HL-60 (cell line): ENCODE measurements around the gene DCBLD1.

Experiments used
- GABPA ChIP-seq: IDR thresholded peaks from 2 replicates; pipeline ENCODE4 v1.6.1; 2012; ENCODE audit warnings: low read depth
- REST ChIP-seq: IDR thresholded peaks from 2 replicates; pipeline ENCODE4 v1.6.1; 2012; ENCODE audit warnings: low read depth; ENCODE audit not compliant: insufficient replicate concordance
- TF ChIP-seq, protein P1 (sequence below): IDR thresholded peaks from one replicate; pipeline ENCODE4 v1.5.1; 2011; ENCODE audit warnings: low read length, control low read depth, inconsistent platforms; ENCODE audit not compliant: insufficient read depth

- TF ChIP-seq, protein P1, sequence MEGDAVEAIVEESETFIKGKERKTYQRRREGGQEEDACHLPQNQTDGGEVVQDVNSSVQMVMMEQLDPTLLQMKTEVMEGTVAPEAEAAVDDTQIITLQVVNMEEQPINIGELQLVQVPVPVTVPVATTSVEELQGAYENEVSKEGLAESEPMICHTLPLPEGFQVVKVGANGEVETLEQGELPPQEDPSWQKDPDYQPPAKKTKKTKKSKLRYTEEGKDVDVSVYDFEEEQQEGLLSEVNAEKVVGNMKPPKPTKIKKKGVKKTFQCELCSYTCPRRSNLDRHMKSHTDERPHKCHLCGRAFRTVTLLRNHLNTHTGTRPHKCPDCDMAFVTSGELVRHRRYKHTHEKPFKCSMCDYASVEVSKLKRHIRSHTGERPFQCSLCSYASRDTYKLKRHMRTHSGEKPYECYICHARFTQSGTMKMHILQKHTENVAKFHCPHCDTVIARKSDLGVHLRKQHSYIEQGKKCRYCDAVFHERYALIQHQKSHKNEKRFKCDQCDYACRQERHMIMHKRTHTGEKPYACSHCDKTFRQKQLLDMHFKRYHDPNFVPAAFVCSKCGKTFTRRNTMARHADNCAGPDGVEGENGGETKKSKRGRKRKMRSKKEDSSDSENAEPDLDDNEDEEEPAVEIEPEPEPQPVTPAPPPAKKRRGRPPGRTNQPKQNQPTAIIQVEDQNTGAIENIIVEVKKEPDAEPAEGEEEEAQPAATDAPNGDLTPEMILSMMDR = no peak
- TF ChIP-seq REST (no peak), GABPA (no peak)
Observed at GRCh38 chr6:117494283-117494682, 11.8 kb downstream of the DCBLD1 start.
